Keratinocyte (primary cell): ENCODE measurements around the gene KCNA4. TPM values are rescaled to one million over a fixed set of nuclear protein-coding genes. Genes with fewer than 3 reads are reported as not detected.

ENCODE experiments used
- DNase-seq: peaks from one replicate; pipeline ENCODE4 v3.0.0-alpha.2; 2011; ENCODE audit warnings: low read depth, missing footprints, low spot score
- FAIRE-seq: peaks from 2 replicates; lab custom pipeline; 2011; peaks lifted over from hg19 to GRCh38; lab: Jason Lieb, UNC
- H2AFZ ChIP-seq: 2 replicates; pipeline ENCODE4 v1.6.0; 2012; ENCODE audit warnings: low read length, control low read depth, inconsistent platforms; ENCODE audit not compliant: control insufficient read depth
- H3K27ac ChIP-seq: 2 replicates; pipeline ENCODE4 v1.5.1; 2011; ENCODE audit warnings: low read length; ENCODE audit not compliant: control insufficient read depth, insufficient read depth
- H3K27me3 ChIP-seq: 3 replicates; pipeline ENCODE4 v1.6.0; 2011; ENCODE audit warnings: low read length; ENCODE audit not compliant: control insufficient read depth, insufficient read depth; ENCODE audit errors: extremely low read depth
- H3K36me3 ChIP-seq, 2 experiments: 2 replicates in 1 of 2; 3 replicates in 1 of 2; pipeline ENCODE4 v1.5.1; 2011; ENCODE audit warnings: low read length in 2 of 2, mild to moderate bottlenecking in 1 of 2; ENCODE audit not compliant: control insufficient read depth in 2 of 2, insufficient read depth in 2 of 2; ENCODE audit errors: extremely low read depth in 1 of 2
- H3K4me1 ChIP-seq: 3 replicates; pipeline ENCODE4 v1.5.1; 2011; ENCODE audit warnings: low read length; ENCODE audit not compliant: control insufficient read depth, insufficient read depth; ENCODE audit errors: extremely low read depth
- H3K4me2 ChIP-seq: 3 replicates; pipeline ENCODE4 v1.6.0; 2011; ENCODE audit warnings: low read depth, low read length; ENCODE audit not compliant: control insufficient read depth, insufficient read depth; ENCODE audit errors: extremely low read depth
- H3K4me3 ChIP-seq, 3 experiments: fragments of 200-600 bp in 1 of 3; sonication (generic) in 1 of 3; 2 replicates in 2 of 3; 3 replicates in 1 of 3; pipeline ENCODE4 v1.5.1; 2011 to 2016; ENCODE audit warnings: low read length in 3 of 3, mild to moderate bottlenecking in 3 of 3, control low read depth in 2 of 3, inconsistent platforms in 1 of 3, low read depth in 1 of 3, mixed read lengths in 1 of 3, mixed run types in 1 of 3, moderate library complexity in 1 of 3; ENCODE audit not compliant: control insufficient read depth in 2 of 3, insufficient read depth in 2 of 3; ENCODE audit errors: extremely low read depth in 1 of 3
- H3K79me2 ChIP-seq: 2 replicates; pipeline ENCODE4 v1.6.0; 2012; ENCODE audit warnings: low read length; ENCODE audit not compliant: control insufficient read depth, insufficient read depth
- H3K9ac ChIP-seq: 3 replicates; pipeline ENCODE4 v1.6.0; 2011; ENCODE audit warnings: low read length; ENCODE audit not compliant: control insufficient read depth, insufficient read depth; ENCODE audit errors: extremely low read depth
- H3K9me1 ChIP-seq: 3 replicates; pipeline ENCODE4 v1.6.0; 2011; ENCODE audit warnings: low read length; ENCODE audit not compliant: control insufficient read depth, insufficient read depth; ENCODE audit errors: extremely low read depth
- H3K9me3 ChIP-seq: 2 replicates; pipeline ENCODE4 v1.5.1; 2012; ENCODE audit warnings: low read depth, low read length; ENCODE audit not compliant: control insufficient read depth
- H4K20me1 ChIP-seq: 3 replicates; pipeline ENCODE4 v1.6.0; 2011; ENCODE audit warnings: low read length; ENCODE audit not compliant: control insufficient read depth, insufficient read depth; ENCODE audit errors: extremely low read depth
- CTCF ChIP-seq, 3 experiments: IDR thresholded peaks in 1 of 3; conservative IDR thresholded peaks in 1 of 3; optimal IDR thresholded peaks in 1 of 3; 2 replicates in 2 of 3; 3 replicates in 1 of 3; pipeline versions ENCODE3 to v1.5.1; 2011; ENCODE audit warnings: low read length in 3 of 3, mild to moderate bottlenecking in 3 of 3, moderate library complexity in 2 of 3, control low read depth in 1 of 3, inconsistent platforms in 1 of 3; ENCODE audit not compliant: insufficient read depth in 2 of 3; ENCODE audit errors: extremely low read depth in 1 of 3
- EZH2 ChIP-seq: IDR thresholded peaks from one replicate; pipeline ENCODE4 v1.6.1; 2012; ENCODE audit warnings: inconsistent platforms, mild to moderate bottlenecking, low read length, moderate library complexity
- dilution Hi-C: fragments of 300-500 bp; cut with MboI; formaldehyde crosslinking; loops from one replicate; pipeline ENCODE4 v1.7.0; 2020; ENCODE audit warnings: low sequenced_read_pairs; ENCODE audit not compliant: extremely low pct_ligation_motif_present
- polyA plus RNA-seq, 5 experiments: library from polyadenylated mRNA; depleted of rRNA in 3 of 5; stranded (reverse) in 3 of 5; stranded (forward) in 1 of 5; unstranded in 1 of 5; fragments of >200 nt; gene quantifications; 1 replicate in 1 of 5; 2 replicates in 3 of 5; 3 replicates in 1 of 5; pipeline versions ENCODE4 v1.2.1 to v1.2.3, GENCODE V29; 2011 to 2012; ENCODE audit warnings: missing spikeins in 2 of 5, low read depth in 1 of 5, low replicate concordance in 1 of 5

The KCNA4 gene
- polyA plus RNA-seq, 1 donor (not counting 4 experiments of a cell fraction or from before 2014, with no cell fraction given), result not detected

DNA sequence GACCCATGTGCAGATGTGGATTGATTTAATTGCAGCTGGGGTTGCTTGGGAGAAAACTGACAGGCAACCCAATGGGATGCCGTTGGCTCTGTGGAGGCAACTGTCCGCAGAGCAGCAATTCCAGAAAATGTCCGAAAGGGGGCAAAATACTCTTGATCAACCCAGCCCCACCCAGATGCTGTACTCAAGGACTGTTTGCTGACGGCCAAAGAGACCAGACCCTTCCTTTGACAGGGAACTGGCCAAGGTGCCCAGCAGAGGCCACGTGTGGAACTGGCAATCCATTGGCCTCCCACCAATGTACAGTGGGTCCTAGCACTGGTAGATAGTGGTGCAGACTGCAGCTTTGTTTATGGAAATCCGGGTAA lies 29.7 kb upstream of the KCNA4 start:
- Histone ChIP-seq H2AFZ (no peak overlapping the region), H3K27ac (no peak overlapping the region), H3K4me3 (no peak overlapping the region), H3K4me2 (no peak overlapping the region), H3K36me3 (no peaks in the 10 kb centered on the region), H3K9me3 (peaks cover 3% of the 10 kb centered on the region), H3K79me2 (no peaks in the 10 kb centered on the region), H3K9ac (no peak overlapping the region), H4K20me1 (no peaks in the 10 kb centered on the region), H3K27me3 (no peaks in the 10 kb centered on the region), H3K9me1 (no peaks in the 10 kb centered on the region), H3K4me1 (no peaks in the 10 kb centered on the region)
- DNase-seq, result no peak
- FAIRE-seq, result no peak
- TF ChIP-seq EZH2, result no peak
- no peak for TF ChIP-seq CTCF (optimal IDR thresholded peaks at IDR 0.05 in 1 of 3, IDR thresholded peaks at IDR 0.05 in 1 of 3, conservative IDR thresholded peaks at IDR 0.05 in 1 of 3; ENCODE audit: extremely low read depth in 1 of 3, insufficient read depth in 2 of 3, low read length in 3 of 3)
- dilution Hi-C loops, result no loop called here

- dilution Hi-C loops, result no loop called here
- TF ChIP-seq CTCF (optimal IDR thresholded peaks at IDR 0.05 in 1 of 3, IDR thresholded peaks at IDR 0.05 in 1 of 3, conservative IDR thresholded peaks at IDR 0.05 in 1 of 3; ENCODE audit: extremely low read depth in 1 of 3, insufficient read depth in 2 of 3, low read length in 3 of 3) (no peak), EZH2 (no peak)
- Histone ChIP-seq H2AFZ (no peak overlapping the region), H3K4me3 (no peak overlapping the region), H3K27me3 (no peaks in the 10 kb centered on the region), H3K4me2 (no peak overlapping the region), H3K36me3 (no peaks in the 10 kb centered on the region), H4K20me1 (no peaks in the 10 kb centered on the region), H3K4me1 (no peaks in the 10 kb centered on the region), H3K79me2 (no peaks in the 10 kb centered on the region), H3K9me3 (peaks cover 3% of the 10 kb centered on the region), H3K9ac (no peak overlapping the region), H3K27ac (no peak overlapping the region), H3K9me1 (no peaks in the 10 kb centered on the region)
- DNase-seq, result no peak
- FAIRE-seq, result no peak
Measured at GRCh38 chr11:30045921-30046577, 29.2 kb upstream of the KCNA4 start.
